ENCODE data around the gene WFDC5. TPM values are rescaled to one million over a fixed set of nuclear protein-coding genes. Genes with fewer than 3 reads are reported as not detected.

Gene WFDC5
- total and polyA plus RNA-seq, 2 donors (not counting 3 experiments of a cell fraction or from before 2014, with no cell fraction given), result not detected

DNA sequence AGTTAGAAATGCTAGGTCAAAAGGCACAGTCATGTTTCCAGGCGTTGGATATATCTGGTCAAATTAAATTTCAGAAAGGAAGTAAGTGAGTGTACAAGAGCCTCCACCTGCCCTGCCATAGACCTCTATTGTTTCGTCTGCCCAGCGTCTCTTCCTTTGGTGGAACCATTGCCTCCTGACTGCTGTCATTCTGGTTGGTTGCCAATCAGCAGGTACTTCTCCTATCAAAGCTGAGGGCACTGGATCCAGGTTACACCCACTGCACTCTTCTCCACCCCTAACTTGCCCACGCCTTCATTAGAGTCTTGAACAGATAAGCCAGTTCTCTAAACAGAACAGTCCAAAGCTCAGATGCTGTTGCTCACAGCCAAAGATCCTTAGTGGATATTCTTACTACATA is 2.6 kb upstream of the WFDC5 start:
- intact Hi-C loops (cut with micrococcal nuclease), result no loop called here
- no peak for TF ChIP-seq POLR2AphosphoS5 (IDR thresholded peaks at IDR 0.05; ENCODE audit: insufficient read depth, low read depth, low read length)
- TF ChIP-seq GATA2 (IDR thresholded peaks at IDR 0.05; ENCODE audit: insufficient read depth, insufficient read length, low read depth, low read length), result no peak
- TF ChIP-seq, protein P1, sequence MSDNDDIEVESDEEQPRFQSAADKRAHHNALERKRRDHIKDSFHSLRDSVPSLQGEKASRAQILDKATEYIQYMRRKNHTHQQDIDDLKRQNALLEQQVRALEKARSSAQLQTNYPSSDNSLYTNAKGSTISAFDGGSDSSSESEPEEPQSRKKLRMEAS (IDR thresholded peaks at IDR 0.05; ENCODE audit: insufficient read depth, insufficient read length), result no peak
- TF ChIP-seq MYC (IDR thresholded peaks at IDR 0.05; ENCODE audit: low read depth, low read length), result no peak
- TF ChIP-seq POLR2A (IDR thresholded peaks at IDR 0.05; ENCODE audit: low read depth, low read length), result no peak
- TF ChIP-seq EZH2 (IDR thresholded peaks at IDR 0.05; ENCODE audit: borderline replicate concordance, low read depth, low read length, severe bottlenecking), result no peak
- TF ChIP-seq, protein P2, sequence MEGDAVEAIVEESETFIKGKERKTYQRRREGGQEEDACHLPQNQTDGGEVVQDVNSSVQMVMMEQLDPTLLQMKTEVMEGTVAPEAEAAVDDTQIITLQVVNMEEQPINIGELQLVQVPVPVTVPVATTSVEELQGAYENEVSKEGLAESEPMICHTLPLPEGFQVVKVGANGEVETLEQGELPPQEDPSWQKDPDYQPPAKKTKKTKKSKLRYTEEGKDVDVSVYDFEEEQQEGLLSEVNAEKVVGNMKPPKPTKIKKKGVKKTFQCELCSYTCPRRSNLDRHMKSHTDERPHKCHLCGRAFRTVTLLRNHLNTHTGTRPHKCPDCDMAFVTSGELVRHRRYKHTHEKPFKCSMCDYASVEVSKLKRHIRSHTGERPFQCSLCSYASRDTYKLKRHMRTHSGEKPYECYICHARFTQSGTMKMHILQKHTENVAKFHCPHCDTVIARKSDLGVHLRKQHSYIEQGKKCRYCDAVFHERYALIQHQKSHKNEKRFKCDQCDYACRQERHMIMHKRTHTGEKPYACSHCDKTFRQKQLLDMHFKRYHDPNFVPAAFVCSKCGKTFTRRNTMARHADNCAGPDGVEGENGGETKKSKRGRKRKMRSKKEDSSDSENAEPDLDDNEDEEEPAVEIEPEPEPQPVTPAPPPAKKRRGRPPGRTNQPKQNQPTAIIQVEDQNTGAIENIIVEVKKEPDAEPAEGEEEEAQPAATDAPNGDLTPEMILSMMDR (IDR thresholded peaks at IDR 0.05; ENCODE audit: extremely low read depth in 1 of 2, insufficient read depth in 1 of 2, low read depth in 1 of 2, low read length in 2 of 2), result no peak
- ChIA-PET CTCF (interaction anchor here (0.7 to 2.1 kb wide), 13 partner anchors 13 to 176 kb away, joined by 3 to 8 read pairs (median 4); no protein-coding TSS in a partner anchor), POLR2A (no interaction called here)
- no TSS peak for BruUV-seq (replicated peaks)
- Histone ChIP-seq H3K9me1 (replicated peaks; ENCODE audit: control insufficient read depth, extremely low read depth, insufficient read depth, low read length) (no peaks in the 10 kb centered on the region), H3K79me2 (ENCODE audit: control insufficient read depth, insufficient read depth, low read length) (no peaks in the 10 kb centered on the region), H3K9ac (replicated peaks; ENCODE audit: extremely low read depth, insufficient read depth, low read length) (no peak overlapping the region), H4K20me1 (replicated peaks; ENCODE audit: control insufficient read depth, extremely low read depth, insufficient read depth, low read length) (no peaks in the 10 kb centered on the region), H3K9me3 (replicated peaks; ENCODE audit: control insufficient read depth, insufficient read depth, low read length) (no peaks in the 10 kb centered on the region), H3K4me3 (replicated peaks in 1 of 3; ENCODE audit: insufficient read depth in 1 of 3, low read depth in 1 of 3, low read length in 3 of 3) (no peak overlapping the region), H2AFZ (ENCODE audit: low read depth, low read length) (no peak overlapping the region), H3K27ac (ENCODE audit: insufficient read depth, low read depth, low read length) (no peak overlapping the region), H3K4me2 (ENCODE audit: insufficient read depth, low read length) (no peak overlapping the region), H3K4me1 (ENCODE audit: control insufficient read depth, extremely low read depth, insufficient read depth, low read length) (no peaks in the 10 kb centered on the region), H3K36me3 (ENCODE audit: control insufficient read depth in 2 of 2, extremely low read depth in 1 of 2, insufficient read depth in 2 of 2, low read length in 2 of 2) (no peaks in the 10 kb centered on the region), H3K27me3 (ENCODE audit: control insufficient read depth in 2 of 2, insufficient read depth in 2 of 2, low read length in 2 of 2) (peaks cover 2 to 4% of the 10 kb centered on the region in 2 experiments)
- DNase-seq (ENCODE audit: low read depth, low spot score), result no peak
- no peak for FAIRE-seq
- dilution Hi-C loops (cut with MboI; ENCODE audit: extremely low pct_ligation_motif_present, low sequenced_read_pairs), result no loop called here
